Inflammatory macrophage treated with lipopolysaccharide for 4 hours (primary cell): Measurements from ENCODE around the gene MAN2A2.

Experiments used
- DNase-seq: peaks from one replicate; pipeline ENCODE4 v3.0.0-alpha.2; 2020

MAN2A2 gene

GRCh38 chr15:90972133-90972532 is 69.0 kb downstream of the MAN2A2 start:
- DNase-seq = no peak
